ENCODE results near the gene ATG16L1.

Gene ATG16L1

GRCh38 chr2:233227346-233227978 lies 24.0 kb upstream of the ATG16L1 start:
- no peak for DNase-seq (ENCODE audit: low spot score)

- no peak for DNase-seq (ENCODE audit: low spot score)
Observed at GRCh38 chr2:233228376-233228775, 23.1 kb upstream of the ATG16L1 start.

GRCh38 chr2:233233618-233234230 lies 17.7 kb upstream of the ATG16L1 start:
- DNase-seq (ENCODE audit: low spot score): no peak

GRCh38 chr2:233234264-233234663 lies 17.2 kb upstream of the ATG16L1 start:
- DNase-seq (ENCODE audit: low spot score): no peak

GRCh38 chr2:233234996-233235395 lies 16.5 kb upstream of the ATG16L1 start:
- DNase-seq (ENCODE audit: low spot score): no peak

GRCh38 chr2:233235977-233236376 lies 15.5 kb upstream of the ATG16L1 start:
- DNase-seq (ENCODE audit: low spot score): no peak

GRCh38 chr2:233236820-233237589 lies 14.5 kb upstream of the ATG16L1 start:
- no peak for DNase-seq (ENCODE audit: low spot score)

- DNase-seq (ENCODE audit: low spot score): no peak
Observed at GRCh38 chr2:233240897-233241296, 10.6 kb upstream of the ATG16L1 start.

- peak; percentile 65 for DNase-seq (ENCODE audit: low spot score)
Observed at GRCh38 chr2:233241803-233242202, 9.7 kb upstream of the ATG16L1 start.

- no peak for DNase-seq (ENCODE audit: low spot score)
Observed at GRCh38 chr2:233242231-233242927, 9.1 kb upstream of the ATG16L1 start.

- DNase-seq (ENCODE audit: low spot score): no peak
Observed at GRCh38 chr2:233243348-233243747, 8.1 kb upstream of the ATG16L1 start.

GRCh38 chr2:233244818-233245217 lies 6.7 kb upstream of the ATG16L1 start:
- peak; percentile 35 for DNase-seq (ENCODE audit: low spot score)

- no peak for DNase-seq (ENCODE audit: low spot score)
Observed at GRCh38 chr2:233245406-233245805, 6.1 kb upstream of the ATG16L1 start.

GRCh38 chr2:233247116-233247515 lies 4.4 kb upstream of the ATG16L1 start:
- peak; percentile 81 for DNase-seq (ENCODE audit: low spot score)

GRCh38 chr2:233247744-233248143 lies 3.7 kb upstream of the ATG16L1 start:
- peak; percentile 95 for DNase-seq (ENCODE audit: low spot score)

- DNase-seq (ENCODE audit: low spot score): no peak
Observed at GRCh38 chr2:233248999-233249398, 2.5 kb upstream of the ATG16L1 start.

GRCh38 chr2:233250568-233250967 lies 905 bp upstream of the ATG16L1 start:
- DNase-seq (ENCODE audit: low spot score): no peak

GRCh38 chr2:233250985-233251305 lies 528 bp upstream of the ATG16L1 start:
- DNase-seq (ENCODE audit: low spot score): no peak

GRCh38 chr2:233252227-233252626 lies 754 bp downstream of the ATG16L1 start:
- DNase-seq (ENCODE audit: low spot score): no peak

- no peak for DNase-seq (ENCODE audit: low spot score)
Observed at GRCh38 chr2:233255151-233255550, 3.7 kb downstream of the ATG16L1 start.

GRCh38 chr2:233256048-233256447 lies 4.6 kb downstream of the ATG16L1 start:
- no peak for DNase-seq (ENCODE audit: low spot score)

GRCh38 chr2:233258211-233258610 lies 6.7 kb downstream of the ATG16L1 start:
- no peak for DNase-seq (ENCODE audit: low spot score)

GRCh38 chr2:233259730-233260129 lies 8.3 kb downstream of the ATG16L1 start:
- no peak for DNase-seq (ENCODE audit: low spot score)
